Gastroesophageal sphincter (tissue), 3 donors: ENCODE data around the gene NEK7.

ENCODE experiments used
- POLR2A ChIP-seq, 2 donors: fragments of 450-650 bp; IDR thresholded peaks; one replicate each; pipeline ENCODE4 v1.6.1; 2017; ENCODE audit warnings: antibody characterized with exemption in 2 of 2, mild to moderate bottlenecking in 2 of 2, moderate library complexity in 1 of 2
- TF ChIP-seq, protein P1 (sequence below), 4 experiments: fragments of 200-600 bp in 2 of 4; fragments of 450-650 bp in 2 of 4; sonication (generic) in 1 of 4; IDR thresholded peaks; one replicate each; pipeline ENCODE4 v1.5.1; 2017 to 2019; ENCODE audit warnings: antibody characterized with exemption in 4 of 4, mild to moderate bottlenecking in 2 of 4, moderate library complexity in 2 of 4

DNA sequence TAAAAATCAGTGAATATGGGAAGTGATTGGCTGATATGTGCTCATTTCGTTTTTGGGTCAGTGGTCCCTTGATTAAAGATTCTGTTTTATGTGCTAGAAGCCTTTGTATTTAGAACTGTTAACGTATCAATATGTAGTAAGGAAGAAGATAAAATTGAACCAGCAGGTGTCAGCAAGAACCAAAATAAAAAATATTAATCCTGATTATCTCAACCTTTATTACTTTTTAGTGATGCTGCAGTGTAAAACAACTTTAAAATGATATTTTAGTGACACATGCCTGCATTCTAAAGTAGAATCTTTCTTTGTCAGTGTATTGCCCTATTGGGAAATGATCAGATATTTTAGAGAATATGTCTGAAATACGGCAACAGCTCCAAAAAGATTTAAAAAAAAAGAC is 49.5 kb downstream of the NEK7 start:
- TF ChIP-seq, protein P1, sequence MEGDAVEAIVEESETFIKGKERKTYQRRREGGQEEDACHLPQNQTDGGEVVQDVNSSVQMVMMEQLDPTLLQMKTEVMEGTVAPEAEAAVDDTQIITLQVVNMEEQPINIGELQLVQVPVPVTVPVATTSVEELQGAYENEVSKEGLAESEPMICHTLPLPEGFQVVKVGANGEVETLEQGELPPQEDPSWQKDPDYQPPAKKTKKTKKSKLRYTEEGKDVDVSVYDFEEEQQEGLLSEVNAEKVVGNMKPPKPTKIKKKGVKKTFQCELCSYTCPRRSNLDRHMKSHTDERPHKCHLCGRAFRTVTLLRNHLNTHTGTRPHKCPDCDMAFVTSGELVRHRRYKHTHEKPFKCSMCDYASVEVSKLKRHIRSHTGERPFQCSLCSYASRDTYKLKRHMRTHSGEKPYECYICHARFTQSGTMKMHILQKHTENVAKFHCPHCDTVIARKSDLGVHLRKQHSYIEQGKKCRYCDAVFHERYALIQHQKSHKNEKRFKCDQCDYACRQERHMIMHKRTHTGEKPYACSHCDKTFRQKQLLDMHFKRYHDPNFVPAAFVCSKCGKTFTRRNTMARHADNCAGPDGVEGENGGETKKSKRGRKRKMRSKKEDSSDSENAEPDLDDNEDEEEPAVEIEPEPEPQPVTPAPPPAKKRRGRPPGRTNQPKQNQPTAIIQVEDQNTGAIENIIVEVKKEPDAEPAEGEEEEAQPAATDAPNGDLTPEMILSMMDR (IDR thresholded peaks at IDR 0.05), result no peak
- no peak for TF ChIP-seq POLR2A (IDR thresholded peaks at IDR 0.05)
